Measurements from ENCODE around the gene NUDT13. TPM values are rescaled to one million over a fixed set of nuclear protein-coding genes. Genes with fewer than 3 reads are reported as not detected.
"Not testable (repeated sequence)": the region's sequence is repeated elsewhere in the genome, so short reads cannot be mapped to it uniquely, and the experiment has no call there.

NUDT13 gene
- total RNA-seq, 1 experiment from 2014 or later, result 2.9 TPM

- H3K27me3 Mint-ChIP-seq (ENCODE audit: low read depth); H3K4me1 Mint-ChIP-seq; ATAC-seq; H3K4me3 Mint-ChIP-seq; POLR2A ChIA-PET; H3K27ac Mint-ChIP-seq; DNase-seq (ENCODE audit: low spot score): not testable (repeated sequence)
- CTCF ChIA-PET, result interaction anchor here (2.9 kb wide), 1 partner anchor 13 kb away, joined by 19 read pairs; the partner anchor contains the start of gene P4HA1
- TF ChIP-seq NFYB (CRISPR knock-in tag; conservative IDR thresholded peaks at IDR 0.05; ENCODE audit: low read depth), result 0 out of 2 replicates have a peak, but pooled peaks have one; percentile 34
- Mint-ChIP-seq H3K36me3 (peaks cover 17% of the 10 kb centered on the region), H3K9me3 (peaks cover 21% of the 10 kb centered on the region)
These were observed 1.0 kb upstream of the NUDT13 start for GRCh38 chr10:73109248-73109652.

GRCh38 chr10:73112032-73112431 is 1.8 kb downstream of the NUDT13 start:
- ATAC-seq; H3K4me1 Mint-ChIP-seq; CTCF ChIA-PET; H3K27me3 Mint-ChIP-seq (ENCODE audit: low read depth); DNase-seq (ENCODE audit: low spot score); POLR2A ChIA-PET; H3K27ac Mint-ChIP-seq; H3K4me3 Mint-ChIP-seq: not testable (repeated sequence)
- Mint-ChIP-seq H3K9me3 (peaks cover 21% of the 10 kb centered on the region), H3K36me3 (peaks cover 21% of the 10 kb centered on the region)

- Mint-ChIP-seq H3K36me3 (peaks cover 17% of the 10 kb centered on the region), H3K4me1 (peaks cover 10% of the 10 kb centered on the region), H3K27ac (no peak overlapping the region), H3K27me3 (ENCODE audit: low read depth) (peaks cover 2% of the 10 kb centered on the region; the same call in 1 of the 2 replicates), H3K4me3 (no peak overlapping the region), H3K9me3 (peaks cover 17% of the 10 kb centered on the region)
- ChIA-PET CTCF (interaction anchor here (0.5 kb wide), 1 partner anchor 417 kb away, joined by 3 read pairs; no protein-coding TSS in a partner anchor), POLR2A (no interaction called here)
- ATAC-seq (no peak), DNase-seq (ENCODE audit: low spot score) (no peak)
- TF ChIP-seq RELA (CRISPR knock-in tag; IDR thresholded peaks at IDR 0.05; ENCODE audit: borderline replicate concordance) (no peak), SP1 (CRISPR knock-in tag; conservative IDR thresholded peaks at IDR 0.05) (no peak), ZNF532 (CRISPR knock-in tag; IDR thresholded peaks at IDR 0.05; ENCODE audit: borderline replicate concordance) (no peak), MAX (CRISPR knock-in tag; IDR thresholded peaks at IDR 0.05) (no peak), AR (CRISPR knock-in tag; IDR thresholded peaks at IDR 0.05) (no peak), KAT7 (CRISPR knock-in tag; IDR thresholded peaks at IDR 0.05; ENCODE audit: borderline replicate concordance) (no peak), ARID4B (CRISPR knock-in tag; IDR thresholded peaks at IDR 0.05; ENCODE audit: borderline replicate concordance) (no peak), ZNF219 (CRISPR knock-in tag; IDR thresholded peaks at IDR 0.05; ENCODE audit: borderline replicate concordance) (no peak), CBFB (CRISPR knock-in tag; IDR thresholded peaks at IDR 0.05; ENCODE audit: low read depth) (no peak), ATF3 (CRISPR knock-in tag; conservative IDR thresholded peaks at IDR 0.05) (no peak), ATF6 (CRISPR knock-in tag; IDR thresholded peaks at IDR 0.05) (no peak)
These were observed 3.3 kb downstream of the NUDT13 start for GRCh38 chr10:73113551-73113950.
